ENCODE results near the gene LRRC7.

DNA sequence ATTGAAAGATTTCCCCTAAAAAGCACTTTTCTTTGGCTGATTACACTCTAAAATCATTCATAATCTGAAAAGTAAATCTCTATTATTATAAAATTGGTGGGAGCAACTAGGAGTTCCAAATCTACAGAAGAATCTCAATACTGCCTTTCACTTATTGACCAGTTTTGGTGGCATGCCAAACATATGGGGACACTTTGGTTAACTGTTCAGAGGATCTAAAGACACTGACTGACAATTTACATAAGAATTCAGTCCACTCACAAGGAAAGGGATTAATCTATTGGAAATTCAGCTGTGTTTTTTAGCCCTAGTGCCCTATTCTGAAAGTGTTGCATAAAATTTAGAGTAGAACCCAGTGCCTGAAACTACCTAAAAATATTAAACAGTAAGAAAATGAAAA, 524.1 kb downstream of the LRRC7 start:
- no peak for TF ChIP-seq POLR2A (IDR thresholded peaks at IDR 0.05)
- TF ChIP-seq, protein P1, sequence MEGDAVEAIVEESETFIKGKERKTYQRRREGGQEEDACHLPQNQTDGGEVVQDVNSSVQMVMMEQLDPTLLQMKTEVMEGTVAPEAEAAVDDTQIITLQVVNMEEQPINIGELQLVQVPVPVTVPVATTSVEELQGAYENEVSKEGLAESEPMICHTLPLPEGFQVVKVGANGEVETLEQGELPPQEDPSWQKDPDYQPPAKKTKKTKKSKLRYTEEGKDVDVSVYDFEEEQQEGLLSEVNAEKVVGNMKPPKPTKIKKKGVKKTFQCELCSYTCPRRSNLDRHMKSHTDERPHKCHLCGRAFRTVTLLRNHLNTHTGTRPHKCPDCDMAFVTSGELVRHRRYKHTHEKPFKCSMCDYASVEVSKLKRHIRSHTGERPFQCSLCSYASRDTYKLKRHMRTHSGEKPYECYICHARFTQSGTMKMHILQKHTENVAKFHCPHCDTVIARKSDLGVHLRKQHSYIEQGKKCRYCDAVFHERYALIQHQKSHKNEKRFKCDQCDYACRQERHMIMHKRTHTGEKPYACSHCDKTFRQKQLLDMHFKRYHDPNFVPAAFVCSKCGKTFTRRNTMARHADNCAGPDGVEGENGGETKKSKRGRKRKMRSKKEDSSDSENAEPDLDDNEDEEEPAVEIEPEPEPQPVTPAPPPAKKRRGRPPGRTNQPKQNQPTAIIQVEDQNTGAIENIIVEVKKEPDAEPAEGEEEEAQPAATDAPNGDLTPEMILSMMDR (IDR thresholded peaks at IDR 0.05), result no peak

Measured in prostate gland (tissue), 2 donors.